HS-5 (cell line): Measurements from ENCODE around the gene FBXO36.

Source experiments
- DNase-seq: peaks from one replicate; pipeline ENCODE4 v3.0.0-alpha.2; 2012; ENCODE audit warnings: low read depth

Gene FBXO36

GRCh38 chr2:229970406-229970805, 48.1 kb downstream of the FBXO36 start:
- no peak for DNase-seq

- DNase-seq, result no peak
These were observed 49.0 kb downstream of the FBXO36 start for GRCh38 chr2:229971298-229971790.

- DNase-seq, result peak; percentile 52
These were observed 52.0 kb downstream of the FBXO36 start for GRCh38 chr2:229974266-229974665.

- DNase-seq, result peak; percentile 36
These were observed 58.3 kb downstream of the FBXO36 start for GRCh38 chr2:229980431-229981184.

GRCh38 chr2:229993236-229993635, 70.9 kb downstream of the FBXO36 start:
- no peak for DNase-seq

GRCh38 chr2:229996320-229996719, 74.0 kb downstream of the FBXO36 start:
- DNase-seq, result no peak

- no peak for DNase-seq
These were observed 75.3 kb downstream of the FBXO36 start for GRCh38 chr2:229997565-229997964.

- no peak for DNase-seq
These were observed 78.0 kb downstream of the FBXO36 start for GRCh38 chr2:230000118-230000841.

- no peak for DNase-seq
These were observed 85.8 kb downstream of the FBXO36 start for GRCh38 chr2:230007931-230008707.

- DNase-seq, result no peak
These were observed 86.4 kb downstream of the FBXO36 start for GRCh38 chr2:230008708-230009066.

GRCh38 chr2:230010501-230010900, 88.2 kb downstream of the FBXO36 start:
- DNase-seq, result no peak

GRCh38 chr2:230011617-230012016, 89.3 kb downstream of the FBXO36 start:
- no peak for DNase-seq

GRCh38 chr2:230012267-230012884, 90.1 kb downstream of the FBXO36 start:
- no peak for DNase-seq

- DNase-seq, result no peak
These were observed 94.5 kb downstream of the FBXO36 start for GRCh38 chr2:230016844-230017243.

GRCh38 chr2:230018153-230018552, 95.8 kb downstream of the FBXO36 start:
- peak; percentile 82 for DNase-seq

GRCh38 chr2:230019742-230020141, 97.4 kb downstream of the FBXO36 start:
- no peak for DNase-seq

- no peak for DNase-seq
These were observed 101.0 kb downstream of the FBXO36 start for GRCh38 chr2:230023313-230023712.

GRCh38 chr2:230042195-230042594, 119.9 kb downstream of the FBXO36 start:
- DNase-seq, result peak; percentile 10

GRCh38 chr2:230043025-230043424, 120.7 kb downstream of the FBXO36 start:
- DNase-seq, result no peak

- no peak for DNase-seq
These were observed 121.2 kb downstream of the FBXO36 start for GRCh38 chr2:230043461-230043860.

- DNase-seq, result no peak
These were observed 124.2 kb downstream of the FBXO36 start for GRCh38 chr2:230046491-230046890.

- DNase-seq, result no peak
These were observed 125.8 kb downstream of the FBXO36 start for GRCh38 chr2:230048010-230048671.
